GM20431 (cell line): ENCODE measurements around the gene CDH4.

Experiments
- in situ Hi-C: fragments of 300-500 bp; cut with MseI, MboI; formaldehyde crosslinking; loops from one replicate; pipeline ENCODE4 v1.15.0; 2020; ENCODE audit warnings: low sequenced_read_pairs; ENCODE audit not compliant: unreplicated experiment

CDH4 gene

GRCh38 chr20:61912665-61913422, 660.8 kb downstream of the CDH4 start:
- in situ Hi-C loops = no loop called here

GRCh38 chr20:61913423-61914225, 661.6 kb downstream of the CDH4 start:
- in situ Hi-C loops = no loop called here

GRCh38 chr20:61915101-61915500, 663.0 kb downstream of the CDH4 start:
- in situ Hi-C loops = no loop called here

GRCh38 chr20:61916318-61916891, 664.3 kb downstream of the CDH4 start:
- in situ Hi-C loops = no loop called here

- in situ Hi-C loops = no loop called here
Measured at GRCh38 chr20:61917474-61918145, 665.5 kb downstream of the CDH4 start.

- in situ Hi-C loops = no loop called here
Measured at GRCh38 chr20:61918548-61918947, 666.5 kb downstream of the CDH4 start.

- in situ Hi-C loops = no loop called here
Measured at GRCh38 chr20:61919239-61919638, 667.2 kb downstream of the CDH4 start.

GRCh38 chr20:61919675-61920365, 667.8 kb downstream of the CDH4 start:
- in situ Hi-C loops = no loop called here

GRCh38 chr20:61922411-61922810, 670.4 kb downstream of the CDH4 start:
- in situ Hi-C loops = no loop called here

GRCh38 chr20:61922936-61923335, 670.9 kb downstream of the CDH4 start:
- in situ Hi-C loops = no loop called here

- in situ Hi-C loops = no loop called here
Measured at GRCh38 chr20:61923371-61924166, 671.5 kb downstream of the CDH4 start.

GRCh38 chr20:61924211-61924857, 672.3 kb downstream of the CDH4 start:
- in situ Hi-C loops = no loop called here

- in situ Hi-C loops = no loop called here
Measured at GRCh38 chr20:61924858-61925554, 672.9 kb downstream of the CDH4 start.

- in situ Hi-C loops = no loop called here
Measured at GRCh38 chr20:61925555-61926252, 673.6 kb downstream of the CDH4 start.

- in situ Hi-C loops = no loop called here
Measured at GRCh38 chr20:61926253-61926613, 674.2 kb downstream of the CDH4 start.

GRCh38 chr20:61926796-61927192, 674.7 kb downstream of the CDH4 start:
- in situ Hi-C loops = no loop called here

- in situ Hi-C loops = no loop called here
Measured at GRCh38 chr20:61927193-61927825, 675.2 kb downstream of the CDH4 start.
